Activated gamma-delta T cell treated with anti-CD3 and anti-CD28 coated beads, Interleukin-2, amount 50 U/mL, for 16 hours (primary cell): ENCODE data around the gene TMEM81.

ENCODE experiments used
- DNase-seq: peaks from one replicate; pipeline ENCODE4 v3.0.0-alpha.2; 2020; ENCODE audit warnings: low read depth

The TMEM81 gene

GRCh38 chr1:205084360-205084759, at the start of gene TMEM81:
Gene TMEM81, minus strand, starts transcription at chr1:205084460. Its CDS starts 140 bp downstream, at chr1:205084320.
- DNase-seq: no peak

GRCh38 chr1:205133287-205133686, 49.0 kb upstream of the TMEM81 start:
- no peak for DNase-seq

- DNase-seq: no peak
Measured at GRCh38 chr1:205129447-205130029, 45.3 kb upstream of the TMEM81 start.

GRCh38 chr1:205128050-205128449, 43.8 kb upstream of the TMEM81 start:
- DNase-seq: no peak

- DNase-seq: no peak
Measured at GRCh38 chr1:205127646-205128045, 43.4 kb upstream of the TMEM81 start.

- no peak for DNase-seq
Measured at GRCh38 chr1:205124726-205125125, 40.5 kb upstream of the TMEM81 start.

- DNase-seq: no peak
Measured at GRCh38 chr1:205122489-205122882, 38.2 kb upstream of the TMEM81 start.

- DNase-seq: peak; percentile 95
Measured at GRCh38 chr1:205121660-205122488, 37.6 kb upstream of the TMEM81 start, which contains the start of gene RBBP5. Gene RBBP5, minus strand, starts transcription at chr1:205121978. Its CDS starts 105 bp downstream, at chr1:205121873.

- no peak for DNase-seq
Measured at GRCh38 chr1:205118752-205119151, 34.5 kb upstream of the TMEM81 start.

GRCh38 chr1:205111354-205111753, 27.1 kb upstream of the TMEM81 start:
- DNase-seq: no peak

- no peak for DNase-seq
Measured at GRCh38 chr1:205109711-205110110, 25.5 kb upstream of the TMEM81 start.

- DNase-seq: no peak
Measured at GRCh38 chr1:205109269-205109668, 25.0 kb upstream of the TMEM81 start.

- no peak for DNase-seq
Measured at GRCh38 chr1:205108464-205108863, 24.2 kb upstream of the TMEM81 start.

- no peak for DNase-seq
Measured at GRCh38 chr1:205107327-205107726, 23.1 kb upstream of the TMEM81 start.

- DNase-seq: no peak
Measured at GRCh38 chr1:205102404-205102803, 18.1 kb upstream of the TMEM81 start.

GRCh38 chr1:205098242-205098641, 14.0 kb upstream of the TMEM81 start:
- DNase-seq: no peak

GRCh38 chr1:205095422-205095821, 11.2 kb upstream of the TMEM81 start:
- no peak for DNase-seq

GRCh38 chr1:205091043-205091740, 6.9 kb upstream of the TMEM81 start:
- DNase-seq: no peak

- DNase-seq: no peak
Measured at GRCh38 chr1:205088341-205088740, 4.1 kb upstream of the TMEM81 start.

GRCh38 chr1:205082431-205082830, 1.8 kb downstream of the TMEM81 start:
- no peak for DNase-seq

- DNase-seq: no peak
Measured at GRCh38 chr1:205077934-205078311, 6.3 kb downstream of the TMEM81 start.

GRCh38 chr1:205077158-205077933, 6.9 kb downstream of the TMEM81 start:
- no peak for DNase-seq
